GM12892 (cell line): ENCODE data around the gene FGD4.

Experiments used
- POLR2A ChIP-seq: IDR thresholded peaks from 2 replicates; pipeline ENCODE4 v1.6.1; 2011; ENCODE audit warnings: low read depth, low read length, control low read depth
- POLR2AphosphoS5 ChIP-seq: IDR thresholded peaks from 2 replicates; pipeline ENCODE4 v1.6.1; 2011; ENCODE audit warnings: low read depth, low read length, control low read depth
- TAF1 ChIP-seq: IDR thresholded peaks from 2 replicates; pipeline ENCODE4 v1.6.1; 2011; ENCODE audit warnings: low read depth, mild to moderate bottlenecking, control low read depth, low read length, borderline replicate concordance

DNA sequence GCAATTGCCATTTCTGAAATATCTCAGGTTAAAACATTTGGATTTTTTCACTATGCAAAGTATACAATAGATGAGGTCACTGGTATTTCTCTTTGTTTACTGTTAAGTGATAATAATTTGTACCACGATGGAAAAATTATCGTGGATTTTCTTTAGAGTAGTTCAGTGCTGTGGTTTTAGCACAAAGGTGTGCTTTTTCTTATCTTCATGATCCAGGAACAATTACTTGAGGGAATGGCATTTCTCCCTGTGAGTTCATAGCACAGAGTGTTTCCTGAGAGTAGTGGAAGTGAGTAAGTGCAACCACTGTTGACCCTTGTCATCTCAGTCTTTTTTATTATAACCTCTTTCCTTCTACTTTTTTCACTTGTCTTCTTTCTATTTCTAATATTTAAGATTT, 86.8 kb downstream of the FGD4 start:
- TF ChIP-seq POLR2A (no peak), POLR2AphosphoS5 (no peak), TAF1 (no peak)
